NOMO-1 treated with dmso at 0.1 percent for 144 hours (cell line): ENCODE data around the gene WHRN.

Experiments used
- DNase-seq: peaks from one replicate; lab custom pipeline; 2025; ENCODE audit not compliant: unreplicated experiment; lab: John Stamatoyannopoulos, UW

WHRN gene

DNA sequence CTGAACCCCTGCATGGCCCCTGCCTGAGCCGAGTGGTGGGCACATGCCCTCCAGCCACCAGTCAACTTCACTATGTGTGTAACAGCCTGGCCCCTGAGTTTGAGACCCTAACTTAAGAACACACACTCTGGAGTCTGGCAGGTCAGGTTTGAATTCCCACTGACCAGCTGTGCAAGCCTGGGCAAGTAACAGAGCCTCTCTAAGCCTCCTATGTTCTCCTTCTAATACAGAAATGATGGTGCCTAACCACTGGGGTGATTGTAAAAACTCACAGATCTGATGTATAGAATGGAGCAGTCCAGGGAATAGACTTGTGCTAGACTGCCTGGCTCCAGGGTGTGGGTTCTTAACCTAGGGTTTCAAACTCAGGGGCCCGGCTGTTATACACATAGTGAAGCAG is 100.7 kb downstream of the WHRN start:
- no peak for DNase-seq

DNA sequence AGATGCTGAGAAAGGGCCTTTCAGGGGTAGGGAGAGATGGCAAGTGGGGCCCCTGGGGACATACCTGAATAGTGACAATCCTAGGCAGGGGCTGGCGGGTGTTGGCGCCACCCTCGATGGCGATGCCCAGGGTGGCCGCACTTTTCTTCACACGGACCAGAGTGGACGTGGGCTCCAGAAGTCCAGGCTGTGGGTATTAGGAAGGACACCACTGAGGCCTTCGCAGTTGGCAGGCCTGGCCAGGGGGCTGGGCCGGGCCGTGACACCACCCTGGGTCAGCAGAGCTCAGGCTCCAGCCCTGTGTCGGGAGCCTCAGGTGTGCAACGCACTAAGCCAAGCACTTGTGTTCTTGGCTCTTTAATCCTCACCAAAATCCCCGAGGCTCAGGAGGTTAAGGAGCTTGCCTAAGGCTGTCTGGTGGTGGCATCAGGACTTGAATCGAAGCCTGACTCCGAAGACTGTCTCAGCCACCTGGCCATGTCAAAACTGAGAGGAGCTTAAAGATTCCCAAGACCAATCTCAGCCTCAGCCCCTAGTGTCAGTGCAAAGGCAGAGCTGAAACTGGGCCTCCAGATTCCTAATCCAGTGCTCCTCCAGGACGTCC is 102.0 kb downstream of the WHRN start:
- no peak for DNase-seq

DNA sequence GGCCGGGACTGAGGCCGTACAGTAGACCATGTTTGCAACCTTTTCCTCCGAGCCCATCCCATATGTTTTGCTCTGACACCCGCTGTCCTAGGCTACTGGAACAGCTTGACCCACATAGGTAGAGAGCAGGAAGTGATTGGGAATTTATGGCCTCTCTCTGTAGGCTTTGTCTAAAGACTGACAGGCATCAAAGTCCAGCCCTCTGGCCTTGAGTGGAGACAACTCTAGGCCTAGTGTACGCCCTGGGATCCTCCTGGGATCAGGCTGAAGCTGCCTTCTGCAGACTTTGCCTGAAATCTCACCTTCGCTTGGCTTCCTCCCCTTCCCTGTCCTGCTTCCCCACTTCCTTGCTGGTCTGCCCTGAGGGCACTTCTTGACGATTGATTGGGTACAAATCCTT is 103.9 kb downstream of the WHRN start:
- DNase-seq = no peak

DNA sequence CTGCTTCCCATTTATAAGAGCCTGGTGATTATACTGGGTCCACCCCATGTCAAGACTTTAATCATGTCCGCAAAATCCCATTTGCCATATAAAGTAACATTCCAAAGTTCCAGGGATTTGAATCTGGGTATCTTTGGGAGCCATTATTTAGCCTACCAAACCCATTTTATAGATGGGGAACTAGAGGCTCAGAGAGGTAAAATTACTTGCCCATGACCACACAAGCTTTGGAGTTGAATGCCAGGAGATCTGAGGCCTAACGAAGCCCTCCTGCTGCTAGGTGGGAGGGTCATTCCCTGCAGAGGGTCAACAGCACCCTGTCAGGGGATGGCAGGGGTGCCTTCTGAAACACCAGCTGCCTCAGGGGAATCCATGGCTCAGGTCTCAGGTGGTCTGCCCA is 104.5 kb downstream of the WHRN start:
- DNase-seq = no peak

DNA sequence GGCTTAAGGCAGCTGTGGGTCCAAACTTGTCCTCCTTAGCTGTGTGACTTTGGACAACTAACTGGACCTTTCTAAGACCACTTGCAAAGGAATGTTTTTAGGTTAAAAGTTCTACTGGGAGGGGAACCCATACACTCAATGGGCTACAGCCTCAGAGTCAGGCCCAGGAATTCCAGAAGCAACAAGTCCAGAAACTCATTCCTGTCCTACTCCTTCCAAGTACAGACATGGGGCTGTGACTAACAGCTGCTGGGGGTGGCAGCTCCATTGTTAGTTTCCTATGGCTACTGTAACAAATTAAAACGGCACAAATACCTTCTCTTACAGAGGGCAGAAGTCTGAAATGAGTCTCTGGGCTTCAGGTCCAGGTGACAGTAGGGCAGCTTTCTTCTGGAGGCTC is 105.1 kb downstream of the WHRN start:
- no peak for DNase-seq

DNA sequence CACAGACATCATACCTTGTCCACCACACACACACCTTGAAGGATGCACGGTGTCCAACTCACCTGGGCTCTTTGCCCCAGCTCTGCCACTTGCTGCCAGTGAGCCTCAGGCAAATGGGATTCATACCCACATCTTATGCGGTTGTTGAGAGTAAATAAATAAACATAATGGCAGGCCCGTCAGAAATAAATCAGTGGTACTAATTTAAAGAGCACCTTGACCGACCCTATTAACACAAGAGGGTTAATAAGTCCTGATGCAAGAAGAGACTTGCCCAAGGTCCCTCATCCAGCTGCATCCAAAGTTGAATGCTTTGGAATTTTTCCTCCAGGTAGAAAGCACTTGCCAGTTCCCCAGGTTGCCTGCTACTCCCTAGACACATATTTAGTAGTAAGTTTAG is 105.9 kb downstream of the WHRN start:
- no peak for DNase-seq

DNA sequence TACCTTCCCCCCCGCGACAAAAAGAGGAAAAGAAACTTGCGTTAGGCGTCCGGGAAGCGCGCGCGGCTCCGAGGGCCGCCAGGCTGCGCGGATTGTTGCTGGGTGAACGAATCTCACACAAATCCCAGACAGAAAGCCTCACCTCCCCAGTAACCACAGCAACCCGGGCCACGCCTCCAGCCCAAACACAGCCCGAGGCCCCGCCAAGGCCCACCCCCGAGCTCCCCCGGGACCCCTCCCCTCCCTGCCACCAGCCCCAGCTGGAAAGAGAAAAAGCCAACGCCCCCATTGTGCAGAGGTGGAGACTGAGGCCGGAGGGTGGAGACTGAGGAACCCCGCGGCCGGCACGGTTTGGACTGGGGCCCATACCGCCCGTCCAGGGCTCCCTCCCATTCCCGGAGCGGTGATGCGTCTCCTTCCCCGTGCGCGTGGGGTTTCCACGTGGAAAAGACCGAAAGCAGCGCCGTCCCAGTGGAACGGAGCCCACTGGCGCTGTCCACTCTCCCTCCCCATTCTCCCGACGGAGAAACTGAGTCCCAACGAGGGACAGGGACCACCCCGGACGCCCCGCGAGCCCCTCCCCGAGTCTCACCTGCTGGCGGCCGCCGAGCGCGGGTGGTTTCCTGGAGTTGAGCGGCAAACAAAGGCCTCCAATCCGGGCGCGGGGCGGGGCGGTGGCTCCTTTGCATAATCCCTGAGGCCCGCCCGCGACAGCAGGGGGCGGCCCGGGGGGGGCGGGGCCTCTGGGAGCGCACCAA is 107.2 kb downstream of the WHRN start:
- peak; percentile 95 for DNase-seq

DNA sequence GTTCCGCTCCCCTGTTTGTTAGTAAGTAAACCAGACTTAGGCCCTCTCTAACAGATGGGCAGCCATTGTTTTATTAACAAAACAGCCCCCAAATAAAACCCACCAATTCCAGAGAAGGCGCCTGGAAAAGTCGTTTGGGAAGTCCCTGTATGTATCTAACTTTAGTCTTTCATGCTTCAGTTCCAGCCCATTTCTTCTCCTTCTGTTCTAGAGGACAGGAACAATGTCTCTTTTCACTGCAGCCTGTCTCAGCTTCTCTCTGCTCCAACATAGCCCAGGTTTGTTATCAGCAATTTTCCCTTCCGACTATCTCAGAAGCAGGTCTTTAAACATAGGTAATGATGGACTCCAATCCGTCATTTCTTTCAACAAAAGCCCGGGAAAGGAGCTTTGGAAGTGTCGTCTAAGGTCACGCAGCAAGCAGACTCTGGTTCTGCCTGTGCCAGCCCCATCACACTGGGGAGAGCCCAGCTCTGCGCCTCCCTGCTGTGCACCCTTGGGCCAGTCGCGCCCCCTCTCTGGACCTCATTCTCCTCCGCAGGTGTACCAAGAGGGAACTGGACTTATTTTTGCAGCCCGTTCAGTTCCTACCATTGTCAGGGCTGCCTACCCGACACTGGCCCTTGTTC is 107.9 kb downstream of the WHRN start:
- no peak for DNase-seq

DNA sequence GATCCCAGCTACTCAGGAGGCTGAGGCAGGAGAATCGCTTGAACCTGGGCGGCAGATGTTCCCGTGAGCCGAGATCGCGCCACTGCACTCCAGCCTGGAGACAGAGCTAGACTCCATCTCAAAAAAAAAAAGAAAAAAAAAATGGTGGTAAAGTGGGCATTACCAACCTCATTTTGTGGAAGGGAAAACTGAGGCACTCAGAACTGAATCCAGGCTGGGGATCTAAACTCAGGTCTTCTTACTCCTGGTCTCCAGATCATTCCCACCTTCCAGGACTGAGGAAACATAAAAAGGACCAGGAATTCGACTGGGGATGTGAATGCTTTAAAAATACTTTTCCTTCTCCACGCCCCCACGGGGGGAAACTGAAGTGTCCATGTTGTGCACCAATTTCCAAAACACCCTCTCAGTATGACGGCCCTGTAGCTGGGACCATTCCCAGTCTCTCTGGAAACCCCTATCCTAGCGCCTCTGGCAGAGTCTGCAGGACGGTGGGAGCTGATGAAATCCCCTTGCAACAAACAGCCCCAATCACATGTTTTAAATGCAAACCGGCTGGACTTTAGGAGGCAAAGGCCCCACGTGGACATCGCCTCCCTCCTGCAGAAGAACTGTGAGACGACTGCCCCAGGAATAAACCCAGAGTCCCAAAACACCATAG is 108.6 kb downstream of the WHRN start:
- DNase-seq = no peak

DNA sequence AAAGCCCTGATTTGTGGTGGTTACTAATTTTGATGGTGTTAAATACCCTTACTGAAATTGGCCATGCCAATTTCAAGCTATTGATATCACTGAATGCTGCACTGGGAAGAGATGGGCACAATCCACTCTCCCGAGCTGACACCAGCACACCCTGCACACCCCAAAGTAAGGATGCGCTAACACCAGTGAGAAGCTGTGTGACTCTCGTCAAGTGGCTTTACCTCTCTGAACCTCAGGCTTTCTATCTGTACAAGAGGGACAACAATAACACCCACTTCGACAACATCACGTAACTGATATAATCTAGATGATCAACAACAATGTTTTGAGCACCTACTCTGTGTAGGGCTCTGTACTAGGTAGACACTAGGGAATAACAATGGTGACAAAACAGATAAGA is 109.5 kb downstream of the WHRN start:
- no peak for DNase-seq

DNA sequence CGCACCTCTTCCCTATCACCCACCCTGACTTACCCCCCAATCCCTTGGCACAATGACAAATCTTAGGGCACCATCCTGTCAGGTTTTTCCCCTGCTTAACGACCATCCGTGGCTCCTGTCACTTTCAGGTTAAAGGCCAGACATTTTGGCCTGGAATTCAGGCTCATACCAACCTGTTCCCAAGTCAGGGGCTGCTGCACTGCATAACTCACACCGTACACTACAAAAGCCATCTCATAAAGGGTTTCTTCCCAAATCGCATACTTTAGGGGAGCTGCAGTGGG is 110.0 kb downstream of the WHRN start:
- DNase-seq = no peak

DNA sequence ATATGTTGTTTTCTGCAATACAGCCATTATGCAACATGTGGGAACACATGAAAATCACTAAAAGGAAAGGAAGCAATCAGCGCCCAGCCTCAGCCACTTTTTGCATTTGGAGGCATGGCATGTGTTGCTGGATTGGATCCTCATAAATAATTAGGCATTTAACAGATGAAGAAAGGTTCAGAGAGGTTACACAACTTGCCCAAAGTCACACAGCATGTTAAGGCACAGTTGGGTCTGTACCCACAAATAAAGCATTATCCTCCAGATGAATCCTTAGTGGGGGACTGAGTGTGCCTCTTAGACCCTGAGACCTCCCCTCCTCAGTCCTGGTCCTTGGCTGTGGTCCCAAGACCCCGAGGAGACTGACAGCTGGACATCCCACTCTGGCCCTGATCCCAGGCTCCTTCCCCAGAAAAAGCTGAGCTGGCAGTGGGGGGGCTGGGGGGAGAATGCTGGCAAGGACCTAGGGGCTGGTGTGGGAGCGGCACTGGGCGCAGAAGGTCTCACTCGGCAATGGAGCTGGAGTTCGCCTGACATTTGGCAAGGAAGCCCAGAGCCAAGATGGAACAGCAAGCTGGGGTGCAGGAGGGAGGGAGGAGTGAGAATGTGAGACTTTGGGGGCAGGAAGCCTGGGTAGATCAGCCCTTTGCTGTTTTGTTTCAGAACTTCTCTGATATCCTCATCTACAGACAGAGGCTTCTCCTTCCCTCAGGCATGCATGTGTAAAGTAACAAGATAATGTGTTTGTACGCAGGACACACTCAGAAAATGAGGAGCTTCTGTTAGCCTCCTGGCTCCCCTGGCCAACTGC is 110.5 kb downstream of the WHRN start:
- no peak for DNase-seq

DNA sequence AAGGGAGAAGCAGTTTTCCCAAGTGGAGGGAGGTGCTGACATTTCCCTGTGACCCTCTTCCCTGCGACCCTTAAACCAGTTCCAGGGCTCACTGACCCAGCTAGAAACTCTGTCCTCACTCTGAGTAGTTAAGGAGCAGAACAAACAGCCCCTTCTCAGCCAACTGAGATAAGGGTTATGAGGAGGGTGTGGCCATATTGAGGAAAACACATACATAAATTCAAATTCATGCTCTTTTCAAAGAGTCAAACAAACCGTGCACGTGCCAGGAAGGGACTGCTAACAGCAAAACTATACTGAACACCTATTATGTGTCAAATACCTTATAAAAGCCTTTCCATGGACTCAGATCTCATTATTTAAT is 112.5 kb downstream of the WHRN start:
- no peak for DNase-seq

DNA sequence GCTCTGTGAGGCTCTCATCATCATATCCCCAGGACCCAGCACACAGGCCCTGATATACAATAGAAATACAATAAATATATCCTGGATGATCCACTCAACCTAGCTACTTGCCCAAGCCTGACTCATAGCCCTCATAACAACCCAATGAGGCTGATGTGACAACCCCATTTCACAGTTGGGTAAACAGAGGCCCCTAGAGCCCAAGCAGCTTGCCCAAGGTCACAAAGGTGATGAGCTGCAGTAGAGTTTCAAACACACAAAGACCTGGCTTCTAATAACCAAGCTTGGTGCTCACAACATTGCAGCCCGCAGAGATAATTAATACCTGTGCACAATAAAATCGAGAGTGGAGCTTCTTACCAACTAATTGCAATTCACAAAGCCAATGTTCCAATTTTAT is 114.3 kb downstream of the WHRN start:
- DNase-seq = no peak

DNA sequence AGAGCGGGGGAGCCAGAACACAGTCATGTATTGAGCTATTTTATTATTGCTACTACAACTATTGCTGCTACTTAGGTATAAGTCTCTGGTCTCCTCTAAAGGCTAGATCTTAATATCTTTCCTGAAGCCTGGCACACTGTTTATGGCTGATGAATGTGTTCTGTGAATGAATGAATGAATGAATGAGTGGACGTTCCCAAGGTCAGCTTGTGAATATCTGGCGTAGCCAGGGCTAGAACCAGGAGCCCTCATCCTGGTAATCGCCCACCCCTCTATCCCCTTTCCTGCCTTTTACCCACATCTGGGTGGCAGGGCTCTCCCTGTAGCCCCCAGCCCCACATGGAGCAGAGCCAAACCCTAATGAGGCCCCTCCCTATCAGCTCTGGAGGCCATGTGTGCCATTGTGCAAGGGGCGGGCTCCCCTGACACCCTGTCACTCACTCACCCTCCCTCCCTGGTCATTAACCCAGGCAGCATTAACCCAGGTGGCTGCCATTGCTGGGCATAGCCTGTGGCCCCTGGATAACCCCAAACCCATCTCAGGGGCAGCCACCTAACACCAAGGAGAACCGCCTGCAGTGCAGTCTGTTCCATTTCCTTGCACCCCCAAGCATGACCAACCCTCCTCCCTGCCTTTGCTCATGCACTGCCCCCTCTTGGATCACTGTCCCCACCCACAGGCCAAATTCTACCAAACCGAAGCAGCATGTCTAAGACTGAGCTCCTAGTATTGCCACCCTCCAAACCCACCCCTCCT is 115.5 kb downstream of the WHRN start:
- no peak for DNase-seq

DNA sequence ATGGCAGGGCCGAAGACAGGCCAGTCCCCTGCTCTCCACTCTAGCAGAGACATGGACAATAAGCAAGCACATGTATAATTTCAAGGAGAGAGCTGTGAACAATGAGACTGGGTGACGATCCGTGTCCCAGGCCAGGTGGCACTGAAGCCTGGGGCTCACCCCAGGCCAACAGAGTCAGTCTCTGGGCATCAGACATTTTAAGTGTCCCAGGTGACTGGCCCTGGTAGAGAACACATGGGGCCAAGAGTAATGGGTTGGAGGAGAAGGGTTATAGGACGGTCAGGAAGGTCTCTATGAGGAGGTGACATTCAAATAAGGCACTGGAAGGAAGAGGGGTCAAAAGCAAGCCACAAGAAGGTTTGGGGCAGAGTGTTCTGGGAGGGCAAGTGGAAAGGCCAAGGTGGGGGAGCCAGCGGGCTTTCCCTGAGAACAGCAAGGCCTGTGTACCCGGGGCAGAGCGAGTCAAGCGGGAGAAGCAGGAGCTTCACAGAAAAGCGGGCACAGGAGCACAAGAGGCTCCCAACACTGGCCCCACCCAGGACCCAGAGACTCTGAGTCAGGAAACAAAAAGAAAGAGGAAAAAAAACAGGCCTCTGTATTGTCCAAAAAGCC is 116.4 kb downstream of the WHRN start:
- DNase-seq = no peak

DNA sequence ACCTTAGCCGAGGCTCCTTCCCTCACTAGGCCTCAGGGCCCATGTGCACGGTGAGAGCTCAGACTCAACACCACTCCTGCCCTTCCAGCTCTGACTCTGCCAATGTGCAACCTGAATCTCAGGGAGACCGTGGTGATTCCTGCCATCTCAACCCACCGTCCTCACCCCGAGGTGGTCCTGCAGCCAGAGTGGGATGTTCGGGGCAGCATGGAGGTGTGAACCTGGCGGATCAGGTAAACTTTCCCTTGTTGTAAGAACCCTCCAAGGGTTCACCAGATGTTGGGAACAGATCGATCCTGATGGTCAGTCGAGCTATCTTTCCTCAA is 117.0 kb downstream of the WHRN start:
- no peak for DNase-seq

DNA sequence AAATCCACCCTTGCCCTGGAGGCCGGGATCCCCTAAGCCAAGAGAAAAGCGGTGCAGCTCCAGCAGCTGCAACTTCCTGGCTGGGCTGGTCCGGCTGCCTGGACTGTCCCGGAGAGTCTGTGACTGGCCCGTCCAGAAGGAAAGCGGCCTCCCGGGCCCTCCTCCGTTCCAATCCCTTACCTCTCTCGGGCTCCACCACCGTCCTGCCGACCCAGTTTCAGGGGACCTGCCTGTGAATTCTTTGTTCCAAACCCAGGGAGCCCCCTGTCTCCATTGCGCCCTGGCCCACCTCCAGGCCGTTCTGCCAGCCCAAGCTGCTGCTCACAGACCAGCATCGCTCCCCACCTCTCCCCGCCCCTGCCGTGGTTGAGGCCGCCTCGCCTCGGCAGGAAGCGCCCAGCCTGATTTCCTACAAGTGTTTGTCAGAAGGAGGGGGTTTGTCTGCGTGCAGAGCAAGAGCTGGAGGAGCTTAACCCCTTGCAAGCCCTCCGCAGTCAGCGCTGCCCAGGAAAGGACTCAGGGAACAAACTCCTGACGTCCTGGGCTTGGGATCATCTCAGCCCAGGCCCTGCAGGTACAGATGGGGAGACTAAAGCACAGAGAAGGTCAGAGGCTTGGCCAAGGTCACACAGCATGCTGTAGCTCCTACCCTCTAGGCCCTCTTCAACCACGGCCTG is 117.5 kb downstream of the WHRN start, which contains the start of gene AKNA:
TSS of gene AKNA (minus strand) at position 303 of the 677 bp plus-strand sequence. CDS start 6,649 bp downstream, outside the sequence.
- peak; percentile 61 for DNase-seq

DNA sequence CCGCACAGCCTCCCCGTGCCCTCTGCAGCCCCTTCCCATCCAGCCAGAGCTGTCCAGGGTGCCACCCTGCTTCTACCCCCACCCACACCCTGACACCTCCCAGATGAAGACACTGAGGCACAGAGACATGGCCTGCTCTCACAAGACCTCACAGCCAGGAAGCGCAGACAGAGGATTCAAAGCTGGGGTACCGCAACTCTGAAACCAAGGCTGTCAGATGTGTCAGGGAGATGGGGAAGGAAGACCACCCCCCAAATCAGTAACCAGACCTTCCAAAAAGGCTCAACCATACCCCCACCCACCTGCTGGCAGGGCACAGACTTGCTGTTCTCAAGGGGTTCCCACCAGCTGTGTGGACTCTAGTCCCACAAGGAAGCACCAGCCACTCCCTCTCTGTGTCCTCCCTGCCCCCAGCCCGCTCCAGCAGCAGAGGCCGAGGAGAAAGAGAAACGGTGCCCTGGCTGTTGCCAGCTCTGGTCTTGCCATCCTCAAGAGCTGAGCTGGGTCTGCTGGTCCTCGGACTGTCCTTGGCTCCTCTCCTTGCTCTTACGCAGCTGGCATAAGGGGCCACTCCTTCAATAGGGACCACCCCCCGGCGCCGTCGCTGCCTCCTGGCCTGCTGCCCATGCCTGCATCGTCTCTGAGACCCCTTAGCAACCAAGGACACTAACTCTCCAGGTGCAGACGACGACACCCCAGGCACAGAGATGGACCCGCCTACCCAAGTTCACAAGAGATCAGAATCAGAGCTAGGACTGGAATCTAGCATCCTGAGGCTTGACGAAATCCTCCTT is 118.2 kb downstream of the WHRN start:
- DNase-seq = no peak
